GM19328 (cell line): Measurements from ENCODE around the gene HHIPL1.

Source experiments
- ATAC-seq: cut with Tn5 transposase; IDR thresholded peaks from one replicate; pipeline ENCODE4 v1.9.1; 2021; ENCODE audit warnings: mild to moderate bottlenecking, moderate library complexity; ENCODE audit not compliant: unreplicated experiment

Gene HHIPL1

DNA sequence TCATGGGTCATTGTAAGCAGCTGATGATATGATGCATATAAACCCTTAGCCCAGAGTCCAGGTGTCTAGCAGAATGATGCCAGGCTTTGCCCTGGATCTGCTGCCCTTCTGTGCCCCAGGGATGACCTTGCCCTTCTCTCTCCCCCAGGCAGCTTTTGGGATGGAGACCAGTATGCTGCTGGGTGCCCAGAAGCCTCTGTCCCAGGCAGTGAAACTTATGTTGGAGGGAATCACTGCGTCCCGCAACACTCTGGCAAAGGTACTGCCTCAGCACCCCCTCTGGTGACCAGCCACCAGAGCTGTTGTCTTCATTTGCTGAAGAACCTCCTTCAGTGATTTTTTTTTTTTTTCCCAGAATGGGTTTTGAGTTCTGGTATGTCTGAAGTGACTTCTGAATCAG is 62.5 kb downstream of the HHIPL1 start:
- ATAC-seq: no peak

DNA sequence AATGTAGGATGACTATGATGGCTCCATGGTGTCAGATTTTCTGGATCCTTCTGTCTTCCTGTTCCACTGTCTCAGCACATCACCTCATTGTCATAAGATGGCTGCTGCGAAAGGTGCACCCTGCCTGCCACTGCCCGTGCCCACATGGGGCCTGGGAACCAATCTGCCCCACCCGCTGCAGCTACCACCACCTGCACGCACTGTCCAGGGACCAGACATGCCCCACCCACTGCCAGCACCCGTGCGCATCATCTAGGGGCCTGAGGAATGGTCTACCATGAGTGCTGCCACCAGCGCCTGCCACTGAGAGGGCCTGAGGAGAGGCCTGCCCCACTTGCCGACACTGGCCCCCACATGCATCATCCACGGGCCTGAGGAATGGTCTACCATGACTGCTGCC is 63.0 kb downstream of the HHIPL1 start:
- no peak for ATAC-seq

DNA sequence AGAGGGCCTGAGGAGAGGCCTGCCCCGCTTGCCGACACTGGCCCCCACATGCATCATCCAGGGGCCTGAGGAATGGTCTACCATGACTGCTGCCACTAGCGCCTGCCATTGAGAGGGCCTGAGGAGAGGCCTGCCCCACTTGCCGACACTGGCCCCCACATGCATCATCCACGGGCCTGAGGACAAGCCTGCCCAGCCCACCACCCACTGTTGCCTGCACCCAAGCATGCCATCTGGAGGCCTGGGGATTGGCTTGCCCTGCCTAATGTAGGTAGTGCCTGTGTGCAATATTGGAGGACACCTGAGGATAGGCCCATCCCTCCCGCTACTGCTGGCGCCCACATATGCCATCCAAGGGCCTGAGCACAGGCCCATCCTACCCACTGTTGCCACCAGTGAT is 63.5 kb downstream of the HHIPL1 start:
- no peak for ATAC-seq

DNA sequence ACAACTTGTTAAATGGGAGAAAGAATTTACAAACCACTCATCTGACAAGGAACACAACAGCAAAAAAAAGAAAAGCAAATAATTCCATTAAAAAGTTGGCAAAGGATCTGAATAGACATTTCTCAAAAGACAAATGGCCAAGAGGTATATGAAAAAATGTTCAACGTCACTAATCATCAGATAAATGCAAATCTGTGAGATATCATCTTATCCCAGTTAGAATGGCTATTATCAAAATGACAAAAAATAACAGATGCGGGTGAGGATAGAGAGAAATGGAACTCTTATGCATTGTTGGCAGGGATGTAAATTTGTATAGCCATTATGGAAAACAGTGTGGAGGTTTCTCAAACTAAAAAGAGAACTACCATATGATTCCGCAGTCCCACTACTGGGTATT is 69.0 kb downstream of the HHIPL1 start:
- no peak for ATAC-seq

DNA sequence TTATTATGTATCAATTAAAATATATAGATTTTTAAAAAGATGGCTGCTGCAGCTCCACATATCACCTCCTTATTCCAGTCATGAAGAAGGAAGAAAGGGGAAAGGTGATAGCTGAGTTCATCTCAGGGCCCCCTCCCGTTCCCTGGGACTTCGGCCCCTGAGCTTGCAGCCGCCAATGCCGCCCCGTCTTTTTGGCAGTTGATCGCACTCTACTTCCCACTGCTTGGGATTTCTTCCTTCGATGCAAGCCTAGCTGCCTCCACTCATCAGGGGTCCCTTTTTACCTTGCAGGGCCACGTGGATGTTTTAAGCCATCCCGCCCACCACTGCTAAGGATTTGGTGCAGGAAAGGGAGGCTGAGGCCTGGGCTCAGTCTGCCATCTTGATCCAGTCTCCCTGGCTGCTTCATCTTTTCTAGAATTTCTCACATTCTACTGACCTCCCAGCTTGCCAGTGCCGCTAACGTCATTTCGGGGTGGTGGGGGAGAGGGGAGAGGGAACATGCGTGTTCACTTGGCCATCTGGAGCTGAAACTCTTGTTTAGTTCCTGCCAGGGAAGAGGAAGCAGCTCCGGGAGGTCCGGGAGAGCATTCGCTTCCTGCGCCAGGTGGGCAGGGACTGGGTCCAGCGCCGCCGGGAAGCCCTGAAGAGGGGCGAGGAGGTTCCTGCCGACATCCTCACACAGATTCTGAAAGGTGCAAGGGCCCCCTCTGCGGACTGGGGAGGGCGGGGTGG is 70.5 kb downstream of the HHIPL1 start:
- ATAC-seq: no peak

DNA sequence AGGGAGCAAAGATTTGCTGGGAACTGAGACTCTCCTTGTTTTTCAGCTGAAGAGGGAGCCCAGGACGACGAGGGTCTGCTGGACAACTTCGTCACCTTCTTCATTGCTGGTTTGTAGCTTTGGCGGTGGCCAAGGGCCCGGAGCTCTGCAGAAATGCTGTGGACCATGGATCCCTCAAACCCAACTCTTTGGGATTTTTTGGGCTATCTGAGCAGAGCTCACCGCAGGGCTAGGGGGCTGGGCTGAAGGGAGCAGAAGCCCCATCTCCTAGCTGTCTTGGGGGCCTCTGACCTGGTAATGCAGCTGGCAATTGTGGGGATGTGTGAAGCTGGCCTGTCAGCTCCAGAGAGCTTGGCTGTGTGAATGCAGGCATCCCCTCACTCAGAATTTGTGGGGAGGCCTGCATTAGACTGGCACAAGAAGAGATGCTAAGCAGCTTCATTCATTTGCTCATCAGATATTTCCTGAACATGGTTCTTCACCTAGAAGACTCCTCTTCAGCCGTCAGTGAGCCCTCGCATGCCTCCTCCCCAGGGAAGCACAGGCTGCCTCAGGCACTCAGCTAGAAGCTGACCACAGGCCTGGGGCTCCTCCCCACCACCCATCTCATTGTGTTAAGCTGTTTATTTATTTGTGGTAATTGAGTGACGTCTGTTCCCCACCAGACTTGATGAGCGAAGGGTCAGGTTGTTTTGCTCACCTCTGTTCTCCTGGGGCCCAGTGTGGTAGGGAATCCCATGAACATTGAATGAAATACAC is 71.3 kb downstream of the HHIPL1 start:
- no peak for ATAC-seq

DNA sequence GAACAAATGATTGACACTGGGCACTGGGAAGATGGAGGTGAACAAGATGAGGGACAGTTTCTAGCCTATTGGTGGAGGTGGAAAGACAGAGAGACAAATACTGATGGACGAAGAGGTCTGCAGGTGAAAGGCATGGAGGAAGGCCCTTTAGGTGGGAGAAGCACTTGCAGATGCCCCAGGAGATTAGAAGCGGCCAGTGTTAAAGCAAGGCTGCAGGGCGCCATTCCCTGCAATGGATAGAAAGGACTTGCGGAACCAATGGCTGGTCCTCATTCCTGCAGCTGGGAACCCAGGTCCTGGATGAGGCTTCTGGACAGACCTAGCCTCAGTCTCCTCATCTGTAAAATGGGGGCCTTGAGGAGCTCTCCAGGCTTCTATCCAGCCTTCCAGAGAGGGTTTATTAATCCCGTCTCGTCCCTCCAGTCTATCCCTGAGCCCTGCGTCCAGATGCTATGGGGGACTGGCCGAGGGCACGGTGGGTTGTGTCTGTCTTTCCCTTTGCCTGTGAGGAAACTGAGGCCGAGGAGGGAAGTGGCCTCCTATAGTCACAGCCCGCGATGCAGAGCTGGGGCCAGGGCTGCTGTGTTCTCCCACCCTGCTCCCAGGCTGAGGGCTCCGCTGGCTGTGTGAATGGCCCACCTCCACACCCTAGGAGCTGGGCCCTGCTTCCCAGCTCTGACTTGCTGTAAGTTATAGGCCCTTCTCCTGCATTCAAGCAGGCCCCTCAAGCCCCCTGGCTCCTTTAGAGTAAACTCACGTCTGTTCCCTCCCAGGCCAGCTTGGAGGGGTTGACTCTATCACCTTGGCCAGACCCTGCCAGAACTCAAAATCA is 72.1 kb downstream of the HHIPL1 start:
- no peak for ATAC-seq

DNA sequence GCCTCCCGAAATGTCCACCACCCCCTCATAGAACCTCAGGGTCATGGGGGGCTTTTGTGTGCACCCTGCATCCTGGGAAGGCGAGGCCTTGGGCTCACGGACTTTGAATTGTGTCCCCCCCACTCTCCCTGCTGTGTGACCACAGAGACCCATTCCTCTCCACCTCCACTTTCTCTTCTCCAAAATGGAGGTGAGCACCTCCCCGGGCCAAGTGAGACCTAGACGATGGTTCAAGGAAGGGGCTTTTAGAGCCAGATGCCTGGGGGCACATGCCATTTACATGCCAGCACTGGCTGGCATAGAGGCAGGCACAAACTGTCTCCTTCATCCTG is 72.7 kb downstream of the HHIPL1 start:
- ATAC-seq: no peak

DNA sequence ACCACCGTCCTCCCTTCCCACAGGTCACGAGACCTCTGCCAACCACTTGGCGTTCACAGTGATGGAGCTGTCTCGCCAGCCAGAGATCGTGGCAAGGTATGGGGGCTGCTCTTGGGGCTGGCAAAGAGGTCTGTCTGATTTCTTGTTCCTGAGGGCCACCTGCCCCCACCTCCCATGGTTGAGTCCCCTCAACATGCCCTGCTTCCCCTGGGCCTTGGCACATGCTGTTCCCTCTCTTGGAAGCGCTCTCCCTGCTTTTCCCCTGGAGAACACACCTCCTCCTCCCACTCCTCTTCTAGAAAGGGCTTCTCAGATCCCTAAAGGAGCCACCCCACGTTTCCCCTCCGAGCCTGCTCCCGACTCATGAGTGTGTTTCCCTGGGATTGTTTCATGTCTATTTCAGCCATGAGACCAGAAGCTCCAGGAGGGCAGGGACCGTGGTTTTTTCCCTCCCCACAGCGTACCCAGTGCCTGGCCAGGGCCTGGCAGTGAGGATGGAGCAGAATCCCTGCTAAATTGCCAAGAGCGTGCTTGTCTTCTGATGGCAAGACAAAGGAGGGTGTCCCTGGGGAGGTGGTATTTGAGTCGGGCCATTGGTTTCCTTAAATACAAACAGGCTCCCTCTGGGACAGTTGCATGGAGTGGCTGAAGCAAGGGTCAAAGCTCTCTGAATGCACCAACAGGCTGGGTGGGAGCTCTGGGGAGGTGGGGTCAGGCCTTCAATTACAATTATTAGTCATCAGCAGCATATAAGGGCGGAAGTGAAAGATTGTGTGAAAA is 73.3 kb downstream of the HHIPL1 start:
- ATAC-seq: peak; percentile 92

DNA sequence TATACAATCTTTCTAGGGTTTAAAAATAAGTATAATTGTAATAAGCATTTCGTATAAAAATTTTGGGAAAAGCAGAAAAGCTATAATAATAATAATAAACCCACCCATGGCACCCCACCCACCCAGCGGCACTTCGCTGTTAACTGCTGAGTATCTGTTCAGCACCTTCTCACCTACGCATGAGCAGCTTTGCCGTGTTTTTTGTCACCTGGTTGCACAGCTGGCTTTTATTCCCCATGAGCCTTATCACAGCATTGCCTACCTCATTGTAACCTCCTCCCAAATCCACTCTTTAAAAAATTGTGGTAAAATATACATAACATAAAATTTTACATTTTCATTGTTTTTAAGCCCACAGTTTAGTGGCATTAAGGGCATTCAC is 73.9 kb downstream of the HHIPL1 start:
- ATAC-seq: peak; percentile 51

DNA sequence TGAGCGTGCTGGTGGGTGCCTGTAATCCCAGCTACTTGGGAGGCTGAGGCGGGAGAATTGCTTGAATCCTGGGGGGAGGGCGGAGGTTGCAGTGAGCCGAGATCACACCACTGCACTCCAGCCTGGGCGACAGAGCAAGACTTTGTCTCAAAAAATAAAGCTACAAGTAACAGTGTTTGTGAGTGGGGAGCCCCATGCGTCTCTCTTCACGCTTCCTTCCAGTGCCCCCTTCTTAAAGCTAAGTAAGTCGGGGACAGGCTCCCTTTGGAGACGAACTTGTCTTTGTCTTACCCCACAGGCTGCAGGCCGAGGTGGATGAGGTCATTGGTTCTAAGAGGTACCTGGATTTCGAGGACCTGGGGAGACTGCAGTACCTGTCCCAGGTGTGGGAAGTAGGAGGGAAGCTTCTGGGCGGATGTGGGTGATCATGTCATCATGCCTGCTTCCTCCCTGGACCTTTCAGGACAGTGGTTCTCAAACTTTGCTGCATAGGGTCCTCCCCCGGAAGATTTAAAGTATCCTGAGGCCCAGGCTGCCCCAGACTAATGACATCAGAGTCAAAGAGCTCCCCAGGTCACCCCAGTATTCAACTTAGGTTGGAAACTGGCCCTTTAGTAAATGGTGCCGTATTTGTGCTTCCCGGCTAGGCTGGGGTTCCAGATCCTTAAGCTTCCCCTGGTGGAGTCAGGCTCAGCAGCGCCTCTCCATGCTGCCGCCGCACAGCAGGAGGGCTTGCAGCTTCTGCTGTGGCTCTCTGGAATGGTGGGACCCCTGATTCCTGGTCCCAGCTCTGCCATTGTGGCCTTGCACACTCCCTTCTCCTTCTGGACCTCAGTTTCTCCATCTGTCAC is 76.2 kb downstream of the HHIPL1 start:
- ATAC-seq: no peak

DNA sequence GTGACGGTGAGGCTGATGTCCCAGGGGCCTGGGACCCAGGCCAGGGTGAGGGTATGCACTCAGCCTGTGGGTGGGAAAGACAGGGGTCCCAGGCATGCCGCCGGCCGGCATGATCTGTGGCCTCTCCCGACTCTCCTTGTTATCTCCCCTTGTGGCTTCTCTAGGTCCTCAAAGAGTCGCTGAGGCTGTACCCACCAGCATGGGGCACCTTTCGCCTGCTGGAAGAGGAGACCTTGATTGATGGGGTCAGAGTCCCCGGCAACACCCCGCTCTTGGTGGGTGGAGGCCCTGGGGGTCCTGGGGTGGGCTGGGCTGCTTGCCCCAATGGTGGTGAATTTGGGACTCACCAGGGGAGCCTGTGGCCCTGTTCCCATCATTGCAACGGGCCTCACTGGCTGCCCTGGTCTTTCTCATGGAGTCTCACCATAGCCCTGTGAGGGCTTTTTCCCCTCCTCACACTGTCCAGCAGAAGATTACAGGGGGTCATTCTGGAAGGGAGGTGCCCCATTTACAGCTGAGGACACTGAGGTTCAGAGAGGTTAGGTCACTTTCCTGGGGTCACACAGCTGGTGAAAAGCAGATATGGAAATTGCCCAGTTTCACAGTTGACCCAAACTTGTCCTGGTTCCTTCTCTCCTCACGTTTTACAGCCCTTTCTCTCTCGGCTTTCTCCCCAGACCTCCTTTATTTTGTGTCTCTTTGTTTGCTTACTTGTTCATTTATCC is 77.0 kb downstream of the HHIPL1 start:
- ATAC-seq: no peak

DNA sequence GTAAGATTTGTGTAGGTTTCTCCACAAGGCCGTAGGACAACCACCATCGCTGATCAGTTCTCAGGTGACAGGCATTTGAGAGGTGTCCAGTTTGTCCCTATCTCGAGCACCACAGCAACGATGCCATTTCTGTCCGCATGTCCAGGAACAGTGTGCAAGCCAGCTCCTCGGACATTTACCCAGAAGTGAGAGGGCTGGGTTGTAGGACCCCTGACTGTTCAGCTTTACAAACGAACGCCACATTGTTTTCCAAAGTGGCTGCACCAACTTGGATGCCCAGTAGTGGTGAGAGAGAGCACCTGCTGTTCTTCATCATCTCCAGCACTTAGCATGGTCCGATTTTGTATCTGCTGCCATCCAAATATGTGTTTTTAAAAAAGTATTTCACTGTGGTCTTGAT is 77.8 kb downstream of the HHIPL1 start:
- ATAC-seq: no peak

DNA sequence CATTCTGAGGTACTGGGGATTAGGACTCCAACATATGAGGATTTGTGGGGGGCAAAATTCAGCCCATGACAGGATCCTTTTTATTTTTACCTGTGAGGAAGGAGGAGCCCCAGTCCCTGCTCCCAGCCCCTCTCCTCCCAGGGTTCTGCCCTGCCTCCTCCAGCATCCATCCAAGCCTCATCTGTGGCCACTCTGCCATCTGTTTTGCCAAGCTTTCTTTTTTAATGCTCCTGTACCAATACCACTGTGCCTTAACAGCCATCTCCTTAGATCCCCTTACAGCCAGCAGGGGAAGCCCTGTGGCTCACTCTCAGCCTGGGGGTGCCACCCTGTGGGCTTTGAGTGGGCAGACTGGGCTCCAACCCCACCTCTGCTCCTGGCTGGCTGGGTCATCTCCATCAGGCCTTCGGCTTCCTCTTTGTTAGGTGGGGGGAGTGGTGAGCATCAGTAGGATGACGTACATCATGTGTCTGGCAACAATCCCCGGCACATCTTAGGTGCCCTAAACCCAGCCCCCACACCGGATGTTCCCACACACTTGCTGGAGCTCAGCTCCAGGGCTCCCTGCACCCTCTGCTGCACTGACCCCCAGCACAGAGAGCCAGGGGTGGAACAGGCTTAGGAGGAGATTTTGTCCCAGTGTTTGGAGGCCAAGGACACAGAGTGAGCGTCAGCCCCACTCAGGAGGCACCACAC is 79.4 kb downstream of the HHIPL1 start:
- no peak for ATAC-seq

DNA sequence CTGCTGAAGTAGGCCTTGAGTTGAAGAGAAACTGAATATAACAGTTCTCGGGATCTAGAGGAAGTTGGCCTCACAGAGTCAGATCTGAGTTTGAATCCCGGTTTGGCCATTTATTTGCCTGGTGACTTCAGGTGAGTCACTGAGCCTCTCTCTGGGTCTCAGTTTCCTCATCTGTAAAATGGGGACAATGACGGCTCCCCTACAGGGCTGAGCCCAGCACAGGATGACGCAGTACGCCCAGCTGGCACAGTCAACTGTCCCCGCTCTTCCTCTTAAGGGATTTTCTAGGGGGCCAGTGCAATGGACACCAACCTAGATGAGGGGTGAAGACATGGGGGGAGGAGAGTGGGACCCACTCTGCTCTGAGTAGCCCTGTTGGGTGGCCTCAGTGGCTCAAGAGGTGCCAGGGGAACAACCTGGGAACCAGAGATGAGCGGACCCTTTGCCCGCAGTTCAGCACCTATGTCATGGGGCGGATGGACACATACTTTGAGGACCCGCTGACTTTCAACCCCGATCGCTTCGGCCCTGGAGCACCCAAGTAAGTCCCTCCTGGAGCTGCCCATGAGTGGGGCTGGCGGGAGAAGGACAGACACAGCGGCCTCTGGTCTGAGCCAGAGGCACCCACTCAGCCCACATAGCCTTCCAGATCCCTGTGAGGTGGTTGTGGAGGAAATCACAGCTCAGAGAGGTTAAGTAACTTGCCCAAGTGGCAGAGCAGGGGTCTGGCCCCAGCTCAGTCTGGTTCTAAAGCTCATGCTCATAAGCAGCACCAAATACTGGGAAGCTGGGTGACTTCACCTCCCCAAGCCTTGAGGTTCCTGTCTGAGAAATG is 80.2 kb downstream of the HHIPL1 start:
- no peak for ATAC-seq

DNA sequence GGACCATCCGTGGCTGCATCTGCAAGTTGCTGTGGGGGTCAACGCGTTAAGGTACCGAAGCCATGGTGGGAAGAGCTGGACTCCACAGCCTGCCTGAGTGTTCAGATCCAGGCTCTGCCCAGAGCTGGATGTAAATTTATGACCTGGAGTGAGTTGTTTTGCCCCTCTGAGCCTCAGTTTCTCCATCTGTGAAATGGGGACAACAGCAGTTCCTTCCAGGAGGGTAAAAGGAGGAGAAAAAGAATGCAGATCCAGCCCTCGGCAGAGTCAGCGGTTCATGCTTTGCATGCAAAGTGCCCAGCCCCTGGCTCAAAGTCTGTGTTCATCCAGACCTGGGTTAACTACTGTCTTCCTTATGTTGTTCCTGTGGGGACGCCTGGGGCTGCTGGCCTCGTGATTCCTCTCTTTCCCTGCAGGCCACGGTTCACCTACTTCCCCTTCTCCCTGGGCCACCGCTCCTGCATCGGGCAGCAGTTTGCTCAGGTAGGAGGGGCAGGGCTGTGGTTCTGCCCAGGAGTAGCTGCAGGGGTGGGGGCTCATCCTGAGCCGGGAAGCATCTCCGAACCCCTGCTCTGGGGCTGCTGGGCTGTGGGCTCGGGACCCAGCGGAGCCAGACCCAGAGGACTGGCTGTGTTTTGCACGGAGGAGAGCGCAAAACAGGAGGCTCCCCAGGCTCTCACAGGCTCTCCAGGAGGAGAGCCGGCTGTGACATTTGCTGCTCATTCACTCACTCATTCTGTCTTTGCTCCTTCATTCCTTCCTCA is 81.0 kb downstream of the HHIPL1 start:
- no peak for ATAC-seq

DNA sequence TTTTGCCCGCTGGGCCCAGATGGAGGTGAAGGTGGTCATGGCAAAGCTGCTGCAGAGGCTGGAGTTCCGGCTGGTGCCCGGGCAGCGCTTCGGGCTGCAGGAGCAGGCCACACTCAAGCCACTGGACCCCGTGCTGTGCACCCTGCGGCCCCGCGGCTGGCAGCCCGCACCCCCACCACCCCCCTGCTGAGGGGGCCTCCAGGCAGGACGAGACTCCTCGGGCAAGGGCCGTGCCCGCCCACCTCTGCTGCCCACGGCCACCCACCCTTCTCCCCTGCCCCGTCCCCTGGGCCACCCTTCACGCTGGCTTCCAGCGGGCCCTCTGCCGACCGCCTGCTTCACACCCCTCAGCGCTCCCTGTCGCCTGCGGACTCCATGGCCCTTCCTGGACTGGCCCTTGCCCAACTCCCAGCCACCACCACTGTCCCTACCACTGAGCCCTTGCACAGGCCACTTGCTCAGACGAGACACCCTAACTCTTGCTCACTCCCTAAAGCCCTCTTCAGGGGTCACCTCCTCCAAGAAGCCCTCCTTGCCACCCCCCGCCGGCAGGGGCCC is 81.7 kb downstream of the HHIPL1 start:
- ATAC-seq: no peak
